Endothelial cell (in vitro differentiated cells): ENCODE results near the gene LRRFIP1. TPM values are rescaled to one million over a fixed set of nuclear protein-coding genes. Genes with fewer than 3 reads are reported as not detected.

ENCODE experiments used
- DNase-seq: peaks from one replicate; pipeline ENCODE4 v3.0.0; 2021; ENCODE audit warnings: low spot score
- H3K27ac Mint-ChIP-seq: one replicate; pipeline ENCODE4 v1.8.0; 2021; ENCODE audit warnings: mixed read lengths, inconsistent platforms; ENCODE audit not compliant: unreplicated experiment
- H3K27me3 Mint-ChIP-seq: one replicate; pipeline ENCODE4 v1.8.0; 2021; ENCODE audit warnings: mild to moderate bottlenecking, moderate library complexity, mixed read lengths, inconsistent platforms; ENCODE audit not compliant: unreplicated experiment
- H3K36me3 Mint-ChIP-seq: one replicate; pipeline ENCODE4 v1.8.0; 2021; ENCODE audit warnings: mild to moderate bottlenecking, low read depth, mixed read lengths, inconsistent platforms; ENCODE audit not compliant: unreplicated experiment
- H3K4me1 Mint-ChIP-seq: one replicate; pipeline ENCODE4 v1.8.0; 2021; ENCODE audit warnings: mild to moderate bottlenecking, mixed read lengths, inconsistent platforms; ENCODE audit not compliant: unreplicated experiment
- H3K4me3 Mint-ChIP-seq: one replicate; pipeline ENCODE4 v1.8.0; 2021; ENCODE audit warnings: mild to moderate bottlenecking, mixed read lengths, inconsistent platforms; ENCODE audit not compliant: unreplicated experiment
- H3K9me3 Mint-ChIP-seq: one replicate; pipeline ENCODE4 v1.8.0; 2021; ENCODE audit warnings: mixed read lengths, inconsistent platforms; ENCODE audit not compliant: unreplicated experiment
- total RNA-seq: library from RNA; stranded (reverse); fragmentation: NEBNext Ultra II Directional; extraction: Animal tissue kit (Norgen Biotek cat#: 25700); gene quantifications from one replicate; pipeline ENCODE4 v1.2.1, GENCODE V29; 2021; ENCODE audit not compliant: unreplicated experiment
- TF ChIP-seq, protein P1 (sequence below): fragments of 200-600 bp; sonication (generic); IDR thresholded peaks from one replicate; pipeline ENCODE4 v1.5.0; 2021; ENCODE audit warnings: antibody characterized with exemption; ENCODE audit not compliant: unreplicated experiment

LRRFIP1 gene
- total RNA-seq, 1 donor from 2014 or later, result 105 TPM

DNA sequence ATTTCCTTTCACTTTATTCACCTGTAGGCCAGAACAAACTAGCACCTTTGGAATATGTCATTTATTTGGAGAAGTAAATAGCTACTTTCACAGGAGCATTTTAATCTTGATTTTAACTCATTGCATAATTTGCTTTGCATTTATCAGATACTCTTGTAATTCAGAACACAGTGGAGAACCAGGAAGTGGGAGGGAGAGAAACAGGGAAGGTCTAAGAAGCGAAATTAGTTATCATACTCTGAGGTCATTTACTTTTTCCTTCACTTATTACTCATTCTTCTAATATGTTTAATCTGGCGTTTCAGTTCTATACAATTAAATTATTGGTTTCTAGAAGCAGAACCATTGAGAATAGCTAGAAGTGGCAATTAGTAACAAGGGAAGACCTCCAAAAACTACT lies 191.8 kb downstream of the LRRFIP1 start:
- Mint-ChIP-seq H3K9me3 (no peaks in the 10 kb centered on the region), H3K36me3 (no peaks in the 10 kb centered on the region), H3K27ac (no peak overlapping the region), H3K4me1 (no peaks in the 10 kb centered on the region), H3K4me3 (no peak overlapping the region), H3K27me3 (peaks cover 3% of the 10 kb centered on the region)
- TF ChIP-seq, protein P1, sequence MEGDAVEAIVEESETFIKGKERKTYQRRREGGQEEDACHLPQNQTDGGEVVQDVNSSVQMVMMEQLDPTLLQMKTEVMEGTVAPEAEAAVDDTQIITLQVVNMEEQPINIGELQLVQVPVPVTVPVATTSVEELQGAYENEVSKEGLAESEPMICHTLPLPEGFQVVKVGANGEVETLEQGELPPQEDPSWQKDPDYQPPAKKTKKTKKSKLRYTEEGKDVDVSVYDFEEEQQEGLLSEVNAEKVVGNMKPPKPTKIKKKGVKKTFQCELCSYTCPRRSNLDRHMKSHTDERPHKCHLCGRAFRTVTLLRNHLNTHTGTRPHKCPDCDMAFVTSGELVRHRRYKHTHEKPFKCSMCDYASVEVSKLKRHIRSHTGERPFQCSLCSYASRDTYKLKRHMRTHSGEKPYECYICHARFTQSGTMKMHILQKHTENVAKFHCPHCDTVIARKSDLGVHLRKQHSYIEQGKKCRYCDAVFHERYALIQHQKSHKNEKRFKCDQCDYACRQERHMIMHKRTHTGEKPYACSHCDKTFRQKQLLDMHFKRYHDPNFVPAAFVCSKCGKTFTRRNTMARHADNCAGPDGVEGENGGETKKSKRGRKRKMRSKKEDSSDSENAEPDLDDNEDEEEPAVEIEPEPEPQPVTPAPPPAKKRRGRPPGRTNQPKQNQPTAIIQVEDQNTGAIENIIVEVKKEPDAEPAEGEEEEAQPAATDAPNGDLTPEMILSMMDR, result no peak
- no peak for DNase-seq

DNA sequence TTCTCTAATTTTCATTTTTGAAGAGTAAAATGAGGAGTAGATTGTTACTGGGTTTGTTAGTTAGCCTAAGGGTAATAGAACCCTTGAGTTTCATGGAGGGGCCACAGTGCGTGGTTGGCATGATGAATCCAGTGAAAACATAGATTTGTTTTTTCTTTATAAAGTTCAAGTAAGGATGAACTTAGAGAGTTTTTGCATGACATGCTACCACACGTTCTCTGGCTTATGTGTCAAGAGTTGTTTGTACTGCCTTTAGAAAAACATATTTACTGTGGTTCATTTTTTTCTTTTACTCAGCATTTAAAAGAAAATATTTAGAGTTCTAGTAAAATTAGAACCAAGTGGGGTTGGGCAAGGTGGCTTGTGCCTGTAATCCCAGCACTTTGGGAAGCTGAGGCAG lies 193.0 kb downstream of the LRRFIP1 start:
- Mint-ChIP-seq H3K4me1 (no peaks in the 10 kb centered on the region), H3K36me3 (no peaks in the 10 kb centered on the region)
- no peak for DNase-seq

DNA sequence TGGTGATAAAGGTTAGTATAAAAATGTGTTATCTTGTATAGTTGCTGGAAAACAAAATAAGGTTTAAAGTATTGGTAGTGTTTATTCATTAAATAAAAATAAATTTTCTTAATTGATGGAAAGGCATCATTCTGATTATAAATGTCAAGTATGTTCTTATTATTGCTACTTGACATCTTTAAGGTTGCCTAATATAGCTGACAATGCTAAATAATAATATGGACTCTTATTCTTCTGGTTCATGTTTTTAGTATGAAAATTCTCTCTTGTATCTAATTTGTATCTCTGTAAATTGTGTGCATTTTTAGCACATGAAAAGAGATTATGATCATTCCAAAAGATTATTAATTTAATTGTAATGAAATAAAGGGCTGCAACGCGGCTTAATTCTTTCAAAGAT lies 196.2 kb downstream of the LRRFIP1 start:
- no peak overlapping the region for H3K27ac Mint-ChIP-seq
- TF ChIP-seq, protein P1, result no peak
- H3K4me3 Mint-ChIP-seq, result no peak overlapping the region
- no peaks in the 10 kb centered on the region for H3K4me1 Mint-ChIP-seq
- peaks cover 3% of the 10 kb centered on the region for H3K27me3 Mint-ChIP-seq
- no peaks in the 10 kb centered on the region for H3K36me3 Mint-ChIP-seq
- no peaks in the 10 kb centered on the region for H3K9me3 Mint-ChIP-seq
- no peak for DNase-seq

More for the DNA sequence above, 193.0 kb downstream of the LRRFIP1 start:
- H3K9me3 Mint-ChIP-seq, result no peaks in the 10 kb centered on the region
- H3K4me3 Mint-ChIP-seq, result no peak overlapping the region
- TF ChIP-seq, protein P1, result no peak
- peaks cover 3% of the 10 kb centered on the region for H3K27me3 Mint-ChIP-seq
- H3K27ac Mint-ChIP-seq, result no peak overlapping the region

DNA sequence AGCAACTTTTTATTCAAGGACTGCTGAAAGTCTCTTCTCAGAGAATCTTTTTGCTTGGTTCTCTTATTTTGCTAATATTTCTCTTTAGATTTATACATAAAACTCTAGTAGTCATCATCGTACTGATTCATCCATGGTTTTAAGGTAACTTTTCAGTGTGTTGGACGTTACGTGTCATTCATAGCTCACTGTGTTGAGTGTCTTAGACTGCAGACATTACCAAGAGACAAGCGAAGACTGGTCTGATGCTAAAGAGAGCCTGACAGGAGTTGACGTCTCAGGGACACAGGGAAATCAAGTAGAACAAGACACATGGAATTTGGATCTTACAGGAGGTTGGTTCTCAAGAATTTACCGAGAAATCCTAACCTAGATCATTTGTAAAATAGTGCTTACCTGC lies 196.7 kb downstream of the LRRFIP1 start:
- no peaks in the 10 kb centered on the region for H3K9me3 Mint-ChIP-seq
- no peak for DNase-seq
- H3K4me3 Mint-ChIP-seq, result no peak overlapping the region
- H3K4me1 Mint-ChIP-seq, result no peaks in the 10 kb centered on the region
- no peaks in the 10 kb centered on the region for H3K36me3 Mint-ChIP-seq
- TF ChIP-seq, protein P1, result no peak
- peaks cover 3% of the 10 kb centered on the region for H3K27me3 Mint-ChIP-seq
- no peak overlapping the region for H3K27ac Mint-ChIP-seq

DNA sequence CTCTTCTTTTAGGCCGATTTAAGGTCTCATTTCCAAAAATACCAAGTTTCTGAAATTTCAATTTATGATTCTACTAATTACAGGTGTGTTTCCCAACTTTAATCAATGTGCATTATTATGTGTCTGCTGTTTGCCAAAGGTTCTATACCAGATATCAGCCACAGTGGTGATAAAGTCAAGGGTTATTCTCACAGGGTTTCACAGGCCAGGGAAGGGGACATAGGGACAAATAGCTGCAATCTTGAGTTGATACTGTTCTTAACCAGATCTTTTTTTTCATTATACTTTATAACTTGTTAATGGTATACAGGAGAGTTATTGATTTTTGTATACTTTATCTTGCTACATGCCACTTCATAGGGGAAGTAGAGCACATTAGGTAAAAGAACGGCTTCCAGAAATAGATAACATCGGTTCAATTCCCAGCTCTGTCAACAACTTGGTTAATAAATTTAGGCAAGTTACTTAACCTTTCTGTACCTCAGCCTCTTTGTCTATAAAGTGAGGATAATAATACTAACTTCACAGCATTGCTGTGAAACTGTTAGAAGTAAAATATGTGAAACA lies 200.1 kb downstream of the LRRFIP1 start:
- TF ChIP-seq, protein P1, result no peak
- H3K27me3 Mint-ChIP-seq, result peaks cover 3% of the 10 kb centered on the region

More for the DNA sequence above, 200.1 kb downstream of the LRRFIP1 start:
- H3K9me3 Mint-ChIP-seq, result no peaks in the 10 kb centered on the region
- no peaks in the 10 kb centered on the region for H3K36me3 Mint-ChIP-seq
- peaks cover 8% of the 10 kb centered on the region for H3K4me1 Mint-ChIP-seq
- H3K4me3 Mint-ChIP-seq, result no peak overlapping the region
- no peak overlapping the region for H3K27ac Mint-ChIP-seq
- DNase-seq, result no peak

Other genes with a start within 250 kb of the LRRFIP1 start
- gene COL6A3, start 213.4 kb upstream of the LRRFIP1 start, total RNA-seq, result 1.6 TPM
- gene MLPH, start 140.3 kb upstream of the LRRFIP1 start, total RNA-seq, result 0.36 TPM
- gene PRLH, start 61.0 kb upstream of the LRRFIP1 start, total RNA-seq, result not detected
- gene RAB17, start 36.9 kb upstream of the LRRFIP1 start, total RNA-seq, result 1.5 TPM
- gene RBM44, start 171.2 kb downstream of the LRRFIP1 start, total RNA-seq, result 0.44 TPM
- 2.2 TPM for gene RAMP1, start 232.0 kb downstream of the LRRFIP1 start, total RNA-seq